LNCaP clone FGC (cell line): ENCODE results near the gene SPATA17.

Experiments used
- DNase-seq: peaks from one replicate; pipeline ENCODE4 v3.0.0-alpha.2; 2011; ENCODE audit warnings: low read depth
- H3K4me3 ChIP-seq: 2 replicates; pipeline ENCODE4 v1.5.1; 2011; ENCODE audit warnings: mild to moderate bottlenecking, low read depth, low read length, control low read depth
- TF ChIP-seq, protein P1 (sequence below): IDR thresholded peaks from 2 replicates; pipeline ENCODE4 v1.5.1; 2012; ENCODE audit warnings: mild to moderate bottlenecking; ENCODE audit not compliant: control insufficient read depth, insufficient read depth; ENCODE audit errors: extremely low read depth

Gene SPATA17

DNA sequence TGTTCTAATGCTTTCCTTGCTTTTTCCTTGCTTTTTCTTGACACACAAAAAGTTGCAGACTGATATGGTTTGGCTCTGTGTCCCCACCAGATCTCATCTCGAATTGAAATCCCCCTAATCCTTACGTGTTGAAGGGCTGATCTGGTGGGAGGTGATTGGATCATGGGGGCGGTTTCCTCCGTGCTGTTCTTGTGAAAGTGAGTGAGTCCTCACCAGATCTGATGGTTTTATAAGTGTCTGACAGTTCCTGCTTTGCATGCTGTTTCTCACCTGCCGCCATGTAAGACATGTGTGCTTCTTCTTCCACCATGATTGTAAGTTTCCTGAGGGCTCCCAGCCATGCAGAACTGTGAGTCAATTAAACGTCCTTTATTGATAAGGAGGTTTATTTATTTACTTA, 11.3 kb downstream of the SPATA17 start:
- no peak for DNase-seq
- H3K4me3 ChIP-seq = no peak overlapping the region
- TF ChIP-seq, protein P1, sequence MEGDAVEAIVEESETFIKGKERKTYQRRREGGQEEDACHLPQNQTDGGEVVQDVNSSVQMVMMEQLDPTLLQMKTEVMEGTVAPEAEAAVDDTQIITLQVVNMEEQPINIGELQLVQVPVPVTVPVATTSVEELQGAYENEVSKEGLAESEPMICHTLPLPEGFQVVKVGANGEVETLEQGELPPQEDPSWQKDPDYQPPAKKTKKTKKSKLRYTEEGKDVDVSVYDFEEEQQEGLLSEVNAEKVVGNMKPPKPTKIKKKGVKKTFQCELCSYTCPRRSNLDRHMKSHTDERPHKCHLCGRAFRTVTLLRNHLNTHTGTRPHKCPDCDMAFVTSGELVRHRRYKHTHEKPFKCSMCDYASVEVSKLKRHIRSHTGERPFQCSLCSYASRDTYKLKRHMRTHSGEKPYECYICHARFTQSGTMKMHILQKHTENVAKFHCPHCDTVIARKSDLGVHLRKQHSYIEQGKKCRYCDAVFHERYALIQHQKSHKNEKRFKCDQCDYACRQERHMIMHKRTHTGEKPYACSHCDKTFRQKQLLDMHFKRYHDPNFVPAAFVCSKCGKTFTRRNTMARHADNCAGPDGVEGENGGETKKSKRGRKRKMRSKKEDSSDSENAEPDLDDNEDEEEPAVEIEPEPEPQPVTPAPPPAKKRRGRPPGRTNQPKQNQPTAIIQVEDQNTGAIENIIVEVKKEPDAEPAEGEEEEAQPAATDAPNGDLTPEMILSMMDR = no peak

DNA sequence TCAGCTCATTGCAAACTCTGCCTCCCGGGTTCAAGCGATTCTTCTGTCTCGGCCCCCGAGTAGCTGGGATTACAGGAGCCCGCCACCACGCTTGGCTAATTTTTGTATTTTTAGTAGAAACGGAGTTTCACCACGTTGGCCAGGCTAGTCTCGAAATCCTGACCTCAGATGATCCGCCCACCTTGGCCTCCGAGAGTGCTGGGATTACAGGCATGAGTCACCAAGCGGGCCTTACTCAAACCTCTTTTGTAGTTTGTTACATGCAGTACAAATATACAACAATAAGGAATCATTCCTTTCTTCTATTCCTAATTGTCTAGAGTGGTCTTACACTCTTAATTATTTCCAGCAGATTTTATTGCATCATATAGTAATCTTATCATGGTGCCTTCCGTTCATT, 16.6 kb downstream of the SPATA17 start:
- no peak overlapping the region for H3K4me3 ChIP-seq
- DNase-seq = no peak
- TF ChIP-seq, protein P1 = no peak

DNA sequence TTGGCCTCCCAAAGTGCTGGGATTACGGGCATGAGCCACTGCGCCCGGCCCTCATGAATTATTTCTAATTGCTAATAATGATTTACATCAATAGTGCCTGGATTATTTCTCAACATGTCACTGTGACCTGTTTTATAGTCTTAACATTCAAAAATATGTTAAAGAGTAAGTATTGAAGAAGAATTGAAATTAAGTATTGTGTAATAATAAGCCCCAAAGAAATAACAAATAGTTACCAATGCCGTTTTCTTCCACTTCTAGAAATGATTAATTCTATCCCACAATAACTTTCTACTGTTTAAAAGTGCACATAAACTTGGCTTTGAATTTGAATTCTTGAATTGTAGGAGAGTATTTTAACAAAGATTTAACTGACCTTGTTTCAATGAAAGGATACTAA, 19.5 kb downstream of the SPATA17 start:
- TF ChIP-seq, protein P1 = no peak
- H3K4me3 ChIP-seq = no peak overlapping the region
- no peak for DNase-seq

DNA sequence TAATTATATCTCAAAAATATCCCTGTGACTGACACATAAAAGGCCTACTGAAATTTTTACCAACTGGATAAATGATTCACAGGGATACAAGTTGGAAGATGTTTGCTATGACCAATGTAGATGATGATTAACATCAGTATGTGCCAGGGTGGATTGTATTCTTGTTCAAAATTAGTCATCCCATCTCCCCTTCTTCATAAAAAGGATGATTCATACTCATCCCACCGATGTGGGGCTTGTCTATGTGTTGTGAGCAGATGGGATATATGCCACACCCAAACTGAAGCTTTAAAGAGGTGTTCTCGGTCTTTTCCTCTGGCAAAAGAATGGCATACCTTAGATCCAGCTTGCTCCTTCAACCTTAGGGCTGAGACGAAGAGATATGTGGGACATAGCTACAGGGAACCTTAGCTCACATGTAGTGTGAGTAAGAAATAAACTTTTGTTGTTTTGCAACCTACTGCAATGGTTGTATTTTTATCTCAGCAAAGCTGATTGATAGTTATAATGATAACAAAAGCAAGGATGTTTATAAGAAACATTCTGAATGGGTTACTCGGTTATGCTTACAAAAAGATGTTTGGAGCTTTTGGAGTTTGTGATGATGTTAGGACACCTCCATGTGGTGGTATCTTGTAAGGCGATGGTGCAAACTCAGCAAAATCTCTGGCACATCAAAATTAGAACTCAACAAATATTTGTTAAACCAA, 29.4 kb downstream of the SPATA17 start:
- DNase-seq = peak; percentile 25
- no peak overlapping the region for H3K4me3 ChIP-seq
- TF ChIP-seq, protein P1 = peak; percentile 49

DNA sequence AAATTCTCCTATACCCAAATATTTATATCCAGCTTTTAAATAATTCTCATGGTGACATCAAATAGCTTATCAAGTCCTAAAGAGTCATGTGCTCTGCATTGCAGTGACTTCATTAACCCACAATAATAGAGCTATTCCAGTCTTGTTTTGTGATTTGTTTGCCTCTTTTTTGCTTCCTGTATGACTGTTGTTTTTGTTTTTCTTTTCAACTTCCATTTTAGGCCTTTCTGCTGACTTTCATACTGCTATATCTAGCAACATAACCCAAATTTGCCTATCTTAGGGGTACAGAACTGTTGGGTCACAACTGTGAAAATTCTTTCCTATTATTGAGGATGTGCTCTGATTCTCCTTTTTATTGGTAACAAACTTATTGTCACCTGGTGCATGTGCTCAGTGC, 30.3 kb downstream of the SPATA17 start:
- no peak overlapping the region for H3K4me3 ChIP-seq
- TF ChIP-seq, protein P1 = no peak
- DNase-seq = no peak

DNA sequence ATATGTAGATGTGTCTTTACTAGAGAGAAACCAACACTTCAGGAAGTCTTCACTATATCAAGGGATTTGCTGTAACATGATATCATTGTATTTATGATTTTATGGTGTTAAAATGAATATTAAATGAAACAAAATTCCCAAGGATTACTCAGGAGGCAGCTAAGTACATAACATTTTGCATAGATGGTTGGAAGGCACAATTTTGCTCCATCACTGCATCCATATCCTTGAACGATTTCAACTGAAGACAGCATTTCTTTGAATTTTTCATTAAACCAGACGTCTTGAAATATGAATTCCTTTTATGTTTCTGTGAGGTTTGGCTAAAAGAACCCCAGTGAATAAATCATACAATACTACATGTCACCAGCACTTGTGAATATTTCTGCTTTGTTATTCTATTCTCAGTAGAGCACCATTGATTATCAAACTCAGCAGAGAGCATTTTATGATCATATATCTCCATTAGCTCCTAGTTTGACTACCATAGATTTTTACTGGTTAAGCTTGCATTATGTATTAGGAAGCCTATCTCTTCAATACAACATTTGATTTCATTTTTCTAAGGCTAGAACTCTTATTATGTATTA, 37.3 kb downstream of the SPATA17 start:
- TF ChIP-seq, protein P1 = no peak
- no peak overlapping the region for H3K4me3 ChIP-seq
- DNase-seq = no peak

DNA sequence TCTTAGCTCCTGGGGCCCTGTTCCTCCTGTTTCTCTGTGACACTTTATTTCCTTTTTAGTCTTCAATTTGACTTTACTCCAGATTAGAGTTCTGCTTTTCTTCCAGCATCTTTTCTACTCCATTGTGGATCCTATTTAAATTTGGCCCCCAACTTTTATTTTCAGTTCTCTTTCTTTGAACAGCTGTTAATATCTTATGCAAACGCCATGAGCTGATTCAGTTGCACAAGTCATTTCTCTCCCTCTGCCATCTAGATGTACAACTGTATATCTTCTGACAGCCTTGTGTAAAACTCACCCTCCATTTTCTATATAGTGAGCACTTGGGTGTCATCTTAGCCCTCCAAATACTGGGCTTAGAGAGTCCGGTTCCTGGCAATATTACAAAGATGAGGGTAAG, 42.2 kb downstream of the SPATA17 start:
- no peak overlapping the region for H3K4me3 ChIP-seq
- DNase-seq = no peak
- TF ChIP-seq, protein P1 = no peak
